Endodermal cell (in vitro differentiated cells): ENCODE data around the gene MADCAM1. TPM values are rescaled to one million over a fixed set of nuclear protein-coding genes. Genes with fewer than 3 reads are reported as not detected.

Source experiments
- DNase-seq: peaks from one replicate; pipeline ENCODE4 v3.0.0-alpha.2; 2017
- H3K27ac ChIP-seq: 2 replicates; pipeline ENCODE4 v1.5.1; 2013; ENCODE audit warnings: mild to moderate bottlenecking, low read depth, low read length, moderate library complexity
- H3K27me3 ChIP-seq: 2 replicates; pipeline ENCODE4 v1.6.1; 2013; ENCODE audit warnings: mild to moderate bottlenecking, low read length, moderate library complexity; ENCODE audit not compliant: insufficient read depth, control insufficient read depth, poor library complexity, severe bottlenecking
- H3K36me3 ChIP-seq: 2 replicates; pipeline ENCODE4 v1.7.0; 2013; ENCODE audit warnings: mild to moderate bottlenecking, low read length, moderate library complexity; ENCODE audit not compliant: control insufficient read depth, insufficient read depth
- H3K4me1 ChIP-seq: one replicate; pipeline ENCODE4 v1.7.0; 2013; ENCODE audit warnings: low read length; ENCODE audit not compliant: control insufficient read depth, insufficient read depth
- H3K4me3 ChIP-seq: 2 replicates; pipeline ENCODE4 v1.5.1; 2013; ENCODE audit warnings: mild to moderate bottlenecking, low read length, moderate library complexity
- H3K9ac ChIP-seq: 2 replicates; pipeline ENCODE4 v1.6.1; 2013; ENCODE audit warnings: mild to moderate bottlenecking, low read length, moderate library complexity; ENCODE audit not compliant: poor library complexity, severe bottlenecking; ENCODE audit errors: extremely low read depth
- H3K9me3 ChIP-seq: 2 replicates; pipeline ENCODE4 v1.6.1; 2013; ENCODE audit warnings: mild to moderate bottlenecking, low read length, moderate library complexity; ENCODE audit not compliant: control insufficient read depth
- H3K27ac Mint-ChIP-seq: 2 replicates; pipeline ENCODE4 v1.8.0; 2020; ENCODE audit warnings: mixed read lengths
- H3K27me3 Mint-ChIP-seq: 2 replicates; pipeline ENCODE4 v1.8.0; 2021; ENCODE audit warnings: mild to moderate bottlenecking, mixed read lengths; ENCODE audit not compliant: insufficient read depth
- H3K36me3 Mint-ChIP-seq: 2 replicates; pipeline ENCODE4 v1.8.0; 2020; ENCODE audit warnings: low read depth, mixed read lengths
- H3K4me1 Mint-ChIP-seq: 2 replicates; pipeline ENCODE4 v1.8.0; 2020; ENCODE audit warnings: mixed read lengths
- H3K4me3 Mint-ChIP-seq: 2 replicates; pipeline ENCODE4 v1.8.0; 2020; ENCODE audit warnings: mild to moderate bottlenecking, moderate library complexity, mixed read lengths
- H3K9me3 Mint-ChIP-seq: 2 replicates; pipeline ENCODE4 v1.8.0; 2020; ENCODE audit warnings: mild to moderate bottlenecking, mixed read lengths
- WGBS, 2 experiments: methylation state at CpG; one replicate each; pipeline versions ENCODE4 v1.1.5 to v1.1.7; 2013; ENCODE audit warnings: missing lambda C conversion rate in 2 of 2, mixed read lengths in 1 of 2; ENCODE audit not compliant: insufficient coverage in 1 of 2, insufficient read length in 1 of 2; 5-methylcytosine and 5-hydroxymethylcytosine counted together
- total RNA-seq, 2 donors: library from RNA; stranded (reverse); fragmentation: NEBNext Ultra II Directional in 1 of 2; extraction: Animal tissue kit (Norgen Biotek cat#: 25700) in 1 of 2; gene quantifications; 2 replicates in 1 of 2; 3 replicates in 1 of 2; pipeline ENCODE4 v1.2.1, GENCODE V29; 2021
- TF ChIP-seq, protein P1 (sequence below): fragments of 200-600 bp; sonication (generic); conservative IDR thresholded peaks from 2 replicates; pipeline ENCODE4 v1.5.0; 2021; ENCODE audit warnings: antibody characterized with exemption, mild to moderate bottlenecking

MADCAM1 gene
- total RNA-seq, 2 donors from 2014 or later, result 0.46 to 1.5 TPM

DNA sequence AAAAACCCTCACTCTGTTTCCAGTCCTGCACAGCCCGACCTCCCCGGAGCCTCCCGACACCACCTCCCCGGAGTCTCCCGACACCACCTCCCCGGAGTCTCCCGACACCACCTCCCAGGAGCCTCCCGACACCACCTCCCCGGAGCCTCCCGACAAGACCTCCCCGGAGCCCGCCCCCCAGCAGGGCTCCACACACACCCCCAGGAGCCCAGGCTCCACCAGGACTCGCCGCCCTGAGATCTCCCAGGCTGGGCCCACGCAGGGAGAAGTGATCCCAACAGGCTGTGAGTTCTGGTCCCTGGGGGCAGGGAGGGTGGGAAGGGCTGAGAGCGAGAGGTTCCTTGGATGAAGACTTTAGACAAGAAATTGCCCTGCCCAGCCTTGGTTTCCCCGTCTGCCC is 5.4 kb downstream of the MADCAM1 start:
- Mint-ChIP-seq H3K36me3 (no peaks in the 10 kb centered on the region), H3K27ac (no peak overlapping the region), H3K4me3 (no peak overlapping the region), H3K9me3 (no peaks in the 10 kb centered on the region), H3K4me1 (peaks cover 9% of the 10 kb centered on the region), H3K27me3 (peaks cover 38% of the 10 kb centered on the region)
- TF ChIP-seq, protein P1, sequence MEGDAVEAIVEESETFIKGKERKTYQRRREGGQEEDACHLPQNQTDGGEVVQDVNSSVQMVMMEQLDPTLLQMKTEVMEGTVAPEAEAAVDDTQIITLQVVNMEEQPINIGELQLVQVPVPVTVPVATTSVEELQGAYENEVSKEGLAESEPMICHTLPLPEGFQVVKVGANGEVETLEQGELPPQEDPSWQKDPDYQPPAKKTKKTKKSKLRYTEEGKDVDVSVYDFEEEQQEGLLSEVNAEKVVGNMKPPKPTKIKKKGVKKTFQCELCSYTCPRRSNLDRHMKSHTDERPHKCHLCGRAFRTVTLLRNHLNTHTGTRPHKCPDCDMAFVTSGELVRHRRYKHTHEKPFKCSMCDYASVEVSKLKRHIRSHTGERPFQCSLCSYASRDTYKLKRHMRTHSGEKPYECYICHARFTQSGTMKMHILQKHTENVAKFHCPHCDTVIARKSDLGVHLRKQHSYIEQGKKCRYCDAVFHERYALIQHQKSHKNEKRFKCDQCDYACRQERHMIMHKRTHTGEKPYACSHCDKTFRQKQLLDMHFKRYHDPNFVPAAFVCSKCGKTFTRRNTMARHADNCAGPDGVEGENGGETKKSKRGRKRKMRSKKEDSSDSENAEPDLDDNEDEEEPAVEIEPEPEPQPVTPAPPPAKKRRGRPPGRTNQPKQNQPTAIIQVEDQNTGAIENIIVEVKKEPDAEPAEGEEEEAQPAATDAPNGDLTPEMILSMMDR, result no peak
- Histone ChIP-seq H3K4me3 (no peak overlapping the region), H3K9ac (no peak overlapping the region), H3K4me1 (no peaks in the 10 kb centered on the region), H3K9me3 (no peaks in the 10 kb centered on the region), H3K27me3 (peaks cover 24% of the 10 kb centered on the region), H3K27ac (no peak overlapping the region), H3K36me3 (no peaks in the 10 kb centered on the region)
- 90 to 96% methylated on average over 2 to 17 of the region's 17 CpGs for WGBS, 2 experiments
- peak; percentile 41 for DNase-seq

DNA sequence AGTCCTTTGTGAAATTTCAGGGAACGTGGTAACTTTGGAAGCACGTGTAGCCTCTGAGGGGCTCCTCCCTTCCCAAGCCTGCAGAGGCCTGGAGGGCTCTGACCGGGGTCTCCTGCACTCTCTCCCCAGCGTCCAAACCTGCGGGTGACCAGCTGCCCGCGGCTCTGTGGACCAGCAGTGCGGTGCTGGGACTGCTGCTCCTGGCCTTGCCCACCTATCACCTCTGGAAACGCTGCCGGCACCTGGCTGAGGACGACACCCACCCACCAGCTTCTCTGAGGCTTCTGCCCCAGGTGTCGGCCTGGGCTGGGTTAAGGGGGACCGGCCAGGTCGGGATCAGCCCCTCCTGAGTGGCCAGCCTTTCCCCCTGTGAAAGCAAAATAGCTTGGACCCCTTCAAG is 8.3 kb downstream of the MADCAM1 start:
- Mint-ChIP-seq H3K4me3 (no peak overlapping the region), H3K9me3 (no peaks in the 10 kb centered on the region), H3K27me3 (peaks cover 18% of the 10 kb centered on the region), H3K27ac (no peak overlapping the region), H3K4me1 (peaks cover 13% of the 10 kb centered on the region), H3K36me3 (peaks cover 10% of the 10 kb centered on the region)
- H3K9ac ChIP-seq, result no peak overlapping the region
- no peaks in the 10 kb centered on the region for H3K9me3 ChIP-seq
- H3K4me1 ChIP-seq, result no peaks in the 10 kb centered on the region
- H3K27me3 ChIP-seq, result peaks cover under 1% of the 10 kb centered on the region
- no peak overlapping the region for H3K27ac ChIP-seq
- peaks cover 4% of the 10 kb centered on the region for H3K36me3 ChIP-seq
- TF ChIP-seq, protein P1, result no peak
- 87 to 94% methylated on average over 14 of the region's 14 CpGs for WGBS, 2 experiments
- no peak overlapping the region for H3K4me3 ChIP-seq
- DNase-seq, result peak; percentile 35

- 12 to 13% methylated on average over 32 to 48 of the region's 48 CpGs for WGBS, 2 experiments
- Histone ChIP-seq H3K27me3 (no peaks in the 10 kb centered on the region), H3K27ac (peak overlapping the region; percentile 98), H3K9ac (peak overlapping the region; percentile 92), H3K36me3 (peaks cover 5% of the 10 kb centered on the region), H3K4me3 (peak overlapping the region; percentile 89), H3K9me3 (no peaks in the 10 kb centered on the region), H3K4me1 (peaks cover 6% of the 10 kb centered on the region)
- TF ChIP-seq, protein P1, result peak; percentile 100
- H3K4me3 Mint-ChIP-seq, result peak overlapping the region; percentile 78
- H3K27ac Mint-ChIP-seq, result peak overlapping the region; percentile 100
- peaks cover 14% of the 10 kb centered on the region for H3K36me3 Mint-ChIP-seq
- peak; percentile 98 for DNase-seq
- peaks cover 23% of the 10 kb centered on the region for H3K4me1 Mint-ChIP-seq
- no peaks in the 10 kb centered on the region for H3K9me3 Mint-ChIP-seq
- peaks cover 7% of the 10 kb centered on the region for H3K27me3 Mint-ChIP-seq
Observed at GRCh38 chr19:506404-507285, 10.4 kb downstream of the MADCAM1 start.
